ENCODE measurements around the gene CWH43. TPM values are rescaled to one million over a fixed set of nuclear protein-coding genes. Genes with fewer than 3 reads are reported as not detected.

Gene CWH43
- polyA plus RNA-seq, 2 of the 4 experiments (the other 2 are of a cell fraction): not detected

- ATAC-seq (no peak), DNase-seq (ENCODE audit: low read depth in 1 of 2, low spot score in 1 of 2) (no peak), FAIRE-seq (no peak)
- 5% methylated on average over 3 of the region's 3 CpGs for WGBS (ENCODE audit: missing lambda C conversion rate)
- Histone ChIP-seq H3K4me1 (no peaks in the 10 kb centered on the region), H3K27ac (no peak overlapping the region), H3K4me2 (no peak overlapping the region), H3K9me3 (no peaks in the 10 kb centered on the region), H3K4me3 (no peak overlapping the region)
- ChIA-PET CTCF (no interaction called here), POLR2A (no interaction called here)
- no peak for TF ChIP-seq HEYL (CRISPR knock-in tag; IDR thresholded peaks at IDR 0.05)
- no peak for TF ChIP-seq BHLHE40 (IDR thresholded peaks at IDR 0.05; ENCODE audit: low read depth, low read length)
- TF ChIP-seq ATOH8 (CRISPR knock-in tag; IDR thresholded peaks at IDR 0.05; ENCODE audit: low read depth): no peak
- no peak for TF ChIP-seq MAX (IDR thresholded peaks at IDR 0.05)
- no peak for TF ChIP-seq REST (IDR thresholded peaks at IDR 0.05)
- TF ChIP-seq ZFP36 (IDR thresholded peaks at IDR 0.05; ENCODE audit: borderline replicate concordance, partially characterized antibody): no peak
- TF ChIP-seq PHF8 (IDR thresholded peaks at IDR 0.05; ENCODE audit: borderline replicate concordance, low read depth): no peak
- no peak for TF ChIP-seq HMGXB4 (CRISPR knock-in tag; IDR thresholded peaks at IDR 0.05; ENCODE audit: borderline replicate concordance)
- no peak for TF ChIP-seq HES2 (IDR thresholded peaks at IDR 0.05)
- no peak for TF ChIP-seq ELK1 (IDR thresholded peaks at IDR 0.05; ENCODE audit: low read depth, low read length)
- no peak for TF ChIP-seq JUNB (IDR thresholded peaks at IDR 0.05)
- no peak for TF ChIP-seq SMC3 (IDR thresholded peaks at IDR 0.05)
- no peak for TF ChIP-seq ZSCAN20 (CRISPR knock-in tag; IDR thresholded peaks at IDR 0.05)
- no peak for TF ChIP-seq TFCP2L1 (CRISPR knock-in tag; IDR thresholded peaks at IDR 0.05)
- TF ChIP-seq EHF (CRISPR knock-in tag; IDR thresholded peaks at IDR 0.05): no peak
- no peak for TF ChIP-seq MYC (IDR thresholded peaks at IDR 0.05; ENCODE audit: borderline replicate concordance, low read length)
- TF ChIP-seq ZC3H11A (IDR thresholded peaks at IDR 0.05): no peak
- no peak for TF ChIP-seq RCOR1 (IDR thresholded peaks at IDR 0.05; ENCODE audit: low read depth, low read length)
- no peak for TF ChIP-seq CHD2 (IDR thresholded peaks at IDR 0.05; ENCODE audit: low read length, partially characterized antibody)
- TF ChIP-seq EP300 (IDR thresholded peaks at IDR 0.05): no peak
Observed at GRCh38 chr4:48997962-48998361, 11.9 kb downstream of the CWH43 start.

- 37% methylated on average over 6 of the region's 6 CpGs for WGBS (ENCODE audit: missing lambda C conversion rate)
- ATAC-seq (no peak), DNase-seq (ENCODE audit: low read depth in 1 of 2, low spot score in 1 of 2) (no peak), FAIRE-seq (no peak)
- POLR2A ChIA-PET: no interaction called here
- Histone ChIP-seq H3K9me3 (no peaks in the 10 kb centered on the region), H3K4me2 (no peak overlapping the region), H3K4me3 (no peak overlapping the region), H3K4me1 (no peaks in the 10 kb centered on the region), H3K27ac (no peak overlapping the region)
- CTCF ChIA-PET: no interaction called here
- TF ChIP-seq MAX (IDR thresholded peaks at IDR 0.05) (no peak), USF2 (IDR thresholded peaks at IDR 0.05) (no peak), CBX8 (IDR thresholded peaks at IDR 0.05) (no peak), TP53 (CRISPR knock-in tag; IDR thresholded peaks at IDR 0.05) (no peak), RNF2 (IDR thresholded peaks at IDR 0.05; ENCODE audit: borderline replicate concordance, low read depth) (no peak), NR3C1 (IDR thresholded peaks at IDR 0.05) (no peak), MAZ (IDR thresholded peaks at IDR 0.05; ENCODE audit: borderline replicate concordance, low read depth, low read length) (no peak), REST (IDR thresholded peaks at IDR 0.05) (no peak)
Observed at GRCh38 chr4:48998440-48998839, 12.4 kb downstream of the CWH43 start.

All from A549 (cell line).